ENCODE data around the gene RCSD1.
A peak's percentile ranks its signal among the peaks of the same experiment; 100 is the strongest.
"Not testable (repeated sequence)": the region's sequence is repeated elsewhere in the genome, so short reads cannot be mapped to it uniquely, and the experiment has no call there.

The RCSD1 gene, protein sequence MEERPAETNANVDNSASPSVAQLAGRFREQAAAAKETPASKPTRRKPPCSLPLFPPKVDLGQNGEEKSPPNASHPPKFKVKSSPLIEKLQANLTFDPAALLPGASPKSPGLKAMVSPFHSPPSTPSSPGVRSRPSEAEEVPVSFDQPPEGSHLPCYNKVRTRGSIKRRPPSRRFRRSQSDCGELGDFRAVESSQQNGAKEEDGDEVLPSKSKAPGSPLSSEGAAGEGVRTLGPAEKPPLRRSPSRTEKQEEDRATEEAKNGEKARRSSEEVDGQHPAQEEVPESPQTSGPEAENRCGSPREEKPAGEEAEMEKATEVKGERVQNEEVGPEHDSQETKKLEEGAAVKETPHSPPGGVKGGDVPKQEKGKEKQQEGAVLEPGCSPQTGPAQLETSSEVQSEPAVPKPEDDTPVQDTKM

DNA sequence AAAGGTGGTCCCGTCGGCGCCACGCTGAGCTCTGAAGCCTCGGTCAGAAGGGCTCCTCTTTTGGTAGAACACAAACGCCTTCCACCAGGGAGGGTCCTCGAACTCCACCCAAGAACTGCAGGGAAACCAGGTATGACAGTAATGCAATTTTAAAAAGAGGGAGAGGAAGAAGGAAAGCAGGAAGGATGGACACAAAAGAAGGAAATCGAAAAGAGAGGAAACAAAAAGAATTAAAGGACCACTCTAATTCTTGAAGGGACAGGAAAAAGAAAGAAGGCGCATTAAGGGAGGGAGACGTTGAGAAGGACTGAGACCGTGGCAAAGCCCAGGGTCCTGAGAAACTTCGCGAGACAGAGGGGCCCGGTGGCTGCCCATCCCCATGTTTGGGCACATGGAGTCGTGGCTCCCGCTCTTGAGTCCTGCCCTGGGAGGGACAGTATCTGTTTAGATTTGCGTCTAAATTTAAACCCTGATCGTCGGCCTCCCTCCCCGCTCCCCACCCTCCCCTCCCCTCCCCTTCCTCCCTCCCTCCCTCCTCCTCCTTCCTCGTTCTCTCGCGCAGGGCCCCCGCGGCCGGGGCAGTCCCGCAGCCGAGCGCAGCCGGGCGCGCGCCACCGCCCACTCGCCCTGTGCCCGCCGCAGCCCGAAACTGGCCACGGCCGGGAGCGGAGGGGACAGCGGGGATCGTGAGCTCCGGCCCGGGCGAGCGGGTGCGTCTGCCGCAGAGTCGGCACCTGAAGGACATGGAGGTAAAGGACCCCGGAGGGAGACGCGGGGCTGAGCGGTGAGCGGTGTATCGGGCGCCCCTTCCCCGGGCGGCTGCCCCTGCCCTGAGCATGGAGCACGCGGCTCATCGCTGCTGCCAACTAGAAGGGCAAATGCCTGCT, at the start of gene RCSD1:
TSS of gene RCSD1 (plus strand) at position 552 of the 887 bp plus-strand sequence. CDS start at position 744, 192 bp downstream.
- DNase-seq (ENCODE audit: insufficient read length, low spot score) (no peak), FAIRE-seq (no peak)

DNA sequence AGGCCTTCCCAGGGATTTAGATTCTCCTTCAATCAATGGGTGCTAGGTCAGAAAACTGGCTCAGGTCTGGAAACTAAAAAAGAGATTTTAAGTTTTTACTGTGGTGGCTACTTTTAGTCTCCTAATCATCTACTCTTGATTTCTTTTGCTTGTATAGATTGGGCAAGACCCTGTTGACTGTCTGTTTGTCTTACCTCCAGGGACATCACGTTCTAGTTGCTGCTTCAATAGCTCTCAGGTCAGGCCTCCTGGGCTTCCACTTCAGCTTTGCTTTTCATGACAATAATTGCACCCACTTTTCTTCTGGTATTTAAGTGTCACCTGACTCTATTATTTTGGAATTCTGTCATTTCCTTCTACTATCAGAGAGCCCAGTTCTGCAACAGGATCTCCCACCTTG, 48.0 kb upstream of the RCSD1 start:
- DNase-seq (ENCODE audit: insufficient read length, low spot score) (no peak), FAIRE-seq (no peak)

DNA sequence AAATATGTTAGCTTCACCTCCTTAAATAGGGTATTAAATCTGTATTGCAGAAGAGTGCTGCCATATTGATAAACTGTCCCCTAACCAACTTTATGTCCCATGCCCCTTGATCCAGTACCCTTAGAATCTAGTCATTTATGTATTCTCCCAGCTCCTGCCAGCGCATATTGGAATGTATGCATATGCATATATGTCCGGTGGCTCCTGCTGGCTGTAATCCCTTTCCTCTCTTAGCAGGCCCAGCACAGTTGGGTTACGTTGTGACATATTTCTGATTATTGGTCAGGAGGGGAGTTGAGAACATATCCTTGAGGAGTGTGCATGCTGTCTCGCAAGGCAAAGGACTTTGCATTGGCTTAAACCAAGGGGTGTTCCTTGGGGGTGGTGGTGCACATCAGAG, 47.3 kb upstream of the RCSD1 start:
- FAIRE-seq (no peak), DNase-seq (ENCODE audit: insufficient read length, low spot score) (no peak)

DNA sequence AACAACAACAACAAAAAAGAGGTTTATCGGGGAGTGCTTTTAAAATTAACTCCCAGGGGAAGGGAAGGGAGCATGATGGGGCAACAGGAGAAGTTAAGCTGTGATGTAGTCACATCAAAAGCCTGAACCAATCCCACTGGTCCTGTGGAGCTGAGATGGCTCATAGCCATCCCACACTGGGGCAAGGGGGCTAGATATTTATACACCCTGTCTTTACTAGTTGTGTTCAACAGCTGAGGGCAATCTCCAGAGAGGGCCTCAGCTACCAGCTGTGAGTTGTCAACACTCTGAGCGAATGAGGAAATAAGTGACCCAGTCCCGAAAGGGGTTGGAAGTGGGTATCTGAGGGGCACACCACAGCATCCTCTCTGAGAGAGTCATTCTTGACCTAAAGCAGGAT, 45.5 kb upstream of the RCSD1 start:
- FAIRE-seq = no peak
- no peak for DNase-seq (ENCODE audit: insufficient read length, low spot score)

DNA sequence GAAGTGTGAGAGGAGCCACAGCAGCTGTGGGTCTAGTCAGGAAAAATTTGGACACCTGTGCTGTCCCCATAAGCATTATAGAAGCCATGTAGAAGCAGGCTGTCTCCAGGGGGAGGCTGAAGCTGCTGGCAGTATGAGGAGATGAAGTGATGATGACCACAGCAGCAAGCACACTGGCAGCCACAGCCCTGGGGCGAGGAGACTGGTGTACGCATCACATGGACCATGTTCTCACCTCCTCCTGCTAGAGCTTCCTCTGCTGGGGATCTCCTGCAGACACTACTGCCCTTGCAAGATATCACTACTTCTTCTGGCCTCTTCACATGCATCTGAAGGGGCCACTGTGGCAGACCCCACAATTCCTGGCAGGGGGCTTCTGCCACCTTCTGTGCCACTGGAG, 42.7 kb upstream of the RCSD1 start:
- no peak for DNase-seq (ENCODE audit: insufficient read length, low spot score)
- no peak for FAIRE-seq

DNA sequence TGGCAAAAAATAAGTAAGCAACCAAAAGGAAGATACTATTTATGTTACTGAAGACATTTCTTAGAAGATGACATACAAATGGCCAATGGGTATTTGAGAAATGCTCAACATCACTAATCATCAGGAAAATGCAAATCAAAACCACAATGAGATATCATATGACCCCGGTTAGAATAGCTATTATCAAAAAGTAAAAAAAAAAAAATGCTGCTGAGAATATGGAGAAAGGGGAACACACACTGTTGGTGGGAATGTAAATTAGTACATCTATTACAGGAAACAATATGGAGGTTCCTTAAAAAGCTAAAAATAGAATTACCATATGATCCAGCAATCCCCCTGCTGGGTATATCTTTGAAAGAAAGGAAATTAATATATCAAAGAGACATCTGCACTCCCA, 42.2 kb upstream of the RCSD1 start:
- FAIRE-seq (no peak), DNase-seq (ENCODE audit: insufficient read length, low spot score) (no peak)

DNA sequence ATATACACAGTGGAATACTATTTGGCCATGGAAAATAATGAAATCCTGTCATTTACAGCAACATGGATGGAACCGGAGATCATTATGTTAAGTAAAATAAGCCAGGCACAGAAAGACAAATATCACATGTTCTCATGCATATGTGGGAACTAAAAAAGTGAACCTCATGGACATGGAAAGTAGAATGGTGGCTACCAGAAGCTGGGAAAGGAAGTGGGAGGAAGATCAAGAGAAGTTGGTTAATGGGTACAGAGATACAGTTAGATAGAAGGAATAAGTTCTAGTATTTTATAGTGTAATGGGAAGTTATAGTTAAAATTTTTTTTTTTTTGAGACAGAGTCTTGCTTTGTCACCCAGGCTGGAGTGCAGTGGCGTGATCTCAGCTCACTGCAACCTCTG, 41.7 kb upstream of the RCSD1 start:
- FAIRE-seq (no peak), DNase-seq (ENCODE audit: insufficient read length, low spot score) (no peak)

DNA sequence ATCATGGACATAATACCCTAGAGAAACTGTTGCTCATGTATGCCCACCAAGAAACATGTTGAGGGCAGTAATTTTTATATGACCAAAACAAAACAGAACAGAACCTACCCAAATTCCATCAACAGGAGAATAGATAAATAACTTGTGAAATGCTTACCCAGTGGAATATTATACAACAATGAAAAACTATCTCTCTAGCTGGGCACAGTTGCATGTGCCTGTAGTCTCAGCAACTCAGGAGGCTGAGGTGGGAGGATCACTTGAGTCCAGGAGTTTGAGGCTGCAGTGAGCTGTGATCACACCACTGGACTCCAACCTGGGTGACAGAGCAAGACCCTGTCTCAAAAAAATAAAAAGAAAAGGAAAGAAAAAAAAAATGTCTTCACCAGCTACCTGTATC, 37.6 kb upstream of the RCSD1 start:
- no peak for DNase-seq (ENCODE audit: insufficient read length, low spot score)
- no peak for FAIRE-seq

DNA sequence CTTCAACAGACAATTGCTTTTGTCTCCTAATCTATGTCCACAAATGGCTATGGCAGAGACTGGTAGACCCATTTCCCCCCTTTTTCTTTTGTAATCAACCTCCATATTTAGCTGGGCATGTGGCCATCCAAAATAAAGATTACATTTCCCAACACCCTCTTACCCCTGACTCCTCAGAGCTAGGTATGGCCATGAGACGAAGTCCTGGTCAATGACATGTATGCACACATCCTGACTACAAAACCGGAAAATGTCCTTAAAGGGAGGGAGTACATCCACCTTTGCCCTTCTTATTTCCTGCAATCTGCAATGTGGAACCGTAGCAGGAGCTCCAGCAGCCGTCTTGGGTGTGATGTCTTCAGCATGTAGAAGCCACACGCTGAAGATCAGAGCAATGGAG, 36.2 kb upstream of the RCSD1 start:
- FAIRE-seq (no peak), DNase-seq (ENCODE audit: insufficient read length, low spot score) (no peak)

DNA sequence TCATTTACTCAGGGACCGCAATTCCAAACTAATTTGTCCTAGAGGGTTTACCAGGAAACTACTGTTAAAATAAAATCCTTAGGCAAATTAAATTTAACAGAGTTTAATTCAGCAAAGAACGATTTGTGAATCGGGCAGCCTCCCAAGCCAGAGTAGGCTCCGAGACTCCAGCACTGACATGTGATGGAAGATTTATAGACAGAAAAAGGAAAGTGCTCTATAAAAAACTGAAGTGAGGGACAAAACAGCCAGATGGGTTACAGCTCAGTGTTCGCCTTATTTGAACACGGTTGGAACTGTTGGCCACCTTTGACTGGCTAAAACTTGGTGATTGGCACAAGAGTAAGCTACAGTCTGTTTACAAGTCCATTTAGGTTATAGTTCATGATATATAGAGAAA, 35.2 kb upstream of the RCSD1 start:
- no peak for FAIRE-seq

DNA sequence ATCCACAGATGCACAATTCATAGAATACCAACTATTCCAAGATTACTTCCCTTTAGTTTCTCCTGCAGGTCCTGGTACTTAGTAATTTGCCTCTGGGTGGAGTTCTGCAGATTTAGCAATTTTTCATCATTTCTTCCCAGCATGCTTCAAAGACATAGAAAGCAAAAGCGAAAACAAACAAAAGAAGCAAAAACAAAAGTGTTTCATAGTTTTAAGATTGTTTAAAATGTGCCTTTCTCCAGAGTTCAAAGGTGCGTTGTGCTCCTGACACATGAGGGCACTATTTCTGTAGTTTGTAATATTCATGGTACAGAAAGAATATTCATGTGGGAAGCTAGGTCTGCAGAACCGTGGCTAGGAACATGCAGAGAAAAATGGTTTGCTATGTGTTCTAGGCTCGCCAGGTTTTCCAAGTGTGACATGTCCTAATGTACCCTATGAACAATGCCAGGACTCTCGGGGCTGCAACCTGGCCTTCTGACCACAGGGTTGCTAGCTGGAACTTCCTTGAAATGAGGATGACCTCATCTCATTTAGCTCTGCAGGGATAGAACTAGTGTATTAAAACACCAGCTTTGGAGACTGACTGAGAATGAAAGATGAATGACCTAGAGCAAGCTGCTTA, 30.0 kb upstream of the RCSD1 start:
- peak; percentile 43 for DNase-seq (ENCODE audit: insufficient read length, low spot score)
- no peak for FAIRE-seq

More for the DNA sequence above, 35.2 kb upstream of the RCSD1 start:
- DNase-seq (ENCODE audit: insufficient read length, low spot score) = no peak

DNA sequence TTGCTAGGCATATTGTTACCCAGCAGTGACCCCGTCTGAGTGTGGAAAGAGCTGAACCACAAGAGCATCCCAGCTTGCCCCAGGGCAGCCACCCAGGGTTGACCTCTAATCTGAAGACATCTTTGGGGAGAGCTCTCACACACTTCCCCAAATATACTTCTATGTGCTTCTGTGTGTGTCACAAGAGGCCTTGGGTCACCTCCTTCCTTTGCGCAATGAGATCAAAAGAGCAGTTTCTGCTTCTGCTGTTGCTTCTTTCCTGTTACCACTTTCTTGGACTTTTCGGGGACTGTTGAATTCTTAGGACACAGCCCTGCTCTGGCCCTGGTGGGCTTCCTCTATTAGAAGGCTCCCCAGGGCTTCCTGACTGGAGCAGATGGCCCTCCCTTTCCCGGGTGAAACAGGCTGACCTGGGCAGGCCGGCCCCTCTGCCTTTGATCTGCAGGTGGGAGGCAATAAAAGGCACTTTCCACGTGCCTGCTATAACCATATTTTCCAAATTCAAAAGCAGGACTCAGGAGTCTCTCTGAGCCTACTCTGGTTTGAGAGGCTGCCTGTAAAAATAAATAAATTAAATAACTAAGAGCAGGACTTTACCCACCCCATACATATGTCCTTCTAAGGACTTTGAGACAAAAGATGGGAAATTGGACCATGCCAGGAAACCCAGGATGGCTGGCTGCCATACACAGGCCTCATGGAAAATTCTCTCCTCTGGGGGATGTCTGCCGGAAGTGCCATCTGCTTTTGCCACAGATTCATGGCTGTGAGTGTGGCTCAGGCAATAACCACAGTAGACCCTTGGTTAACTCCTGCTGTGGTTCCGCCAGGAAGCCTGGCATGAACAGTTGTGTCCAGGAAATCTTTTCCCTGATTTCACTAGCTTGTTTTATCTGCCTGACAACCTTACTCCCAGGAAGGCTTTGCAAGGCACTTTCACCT, 28.3 kb upstream of the RCSD1 start:
- no peak for FAIRE-seq
- no peak for DNase-seq (ENCODE audit: insufficient read length, low spot score)

DNA sequence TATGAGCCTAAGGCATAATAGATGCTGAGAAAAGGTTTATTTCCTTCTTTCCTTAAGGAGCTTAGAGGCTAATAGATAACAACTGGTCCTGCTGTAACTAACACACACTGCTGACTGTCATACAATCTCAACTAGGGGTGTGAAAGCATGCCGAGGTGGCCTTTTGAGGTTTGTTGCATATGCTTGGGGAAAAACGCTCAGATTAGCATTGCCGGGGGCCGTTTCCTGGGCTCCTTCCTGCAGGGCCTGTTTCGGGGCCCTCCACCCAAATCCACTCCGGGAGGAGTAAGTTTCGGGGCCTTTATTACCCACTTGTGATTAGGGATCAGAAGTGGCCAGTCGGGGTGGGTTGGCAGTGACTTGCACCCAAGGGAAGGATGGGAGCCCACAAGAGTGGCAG, 27.2 kb upstream of the RCSD1 start:
- no peak for FAIRE-seq
- no peak for DNase-seq (ENCODE audit: insufficient read length, low spot score)

DNA sequence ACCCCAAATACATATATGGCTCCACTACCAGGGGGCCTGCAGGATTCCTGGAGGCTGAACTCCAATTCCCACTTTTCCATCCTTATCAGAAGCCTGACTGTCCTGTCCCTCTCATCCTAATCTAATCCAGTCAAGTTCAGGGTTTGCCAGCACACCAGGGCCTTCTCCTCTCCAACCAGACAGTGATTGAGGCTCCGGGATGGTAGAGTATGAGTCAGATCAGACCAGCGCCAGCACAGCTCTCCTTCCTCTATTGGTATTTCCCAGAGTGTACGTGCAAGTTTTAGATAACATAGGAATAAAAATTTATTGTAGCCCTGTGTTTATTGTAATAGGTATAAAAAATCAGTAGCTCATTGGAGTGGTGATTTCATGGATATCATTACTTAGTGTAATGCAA, 24.5 kb upstream of the RCSD1 start:
- FAIRE-seq (no peak), DNase-seq (ENCODE audit: insufficient read length, low spot score) (no peak)

DNA sequence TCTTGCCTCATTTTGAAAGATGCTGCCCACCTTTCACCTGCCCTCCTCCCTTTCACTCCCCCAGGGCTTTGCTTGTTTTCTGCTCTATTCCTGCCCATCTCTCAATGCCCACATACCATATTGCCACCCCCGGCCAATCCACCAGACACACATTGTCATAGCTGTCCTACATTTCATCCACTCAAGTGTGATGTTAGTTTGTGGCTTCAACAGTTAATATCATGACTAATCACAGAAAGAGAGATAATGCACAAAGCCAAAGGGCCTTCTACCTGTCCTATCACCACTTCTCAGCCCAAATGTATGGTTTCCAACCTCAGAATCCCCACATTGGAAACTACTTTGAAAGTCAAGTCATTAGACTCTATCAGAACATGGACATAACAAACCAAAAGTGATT, 18.0 kb upstream of the RCSD1 start:
- no peak for FAIRE-seq
- DNase-seq (ENCODE audit: insufficient read length, low spot score) = no peak

DNA sequence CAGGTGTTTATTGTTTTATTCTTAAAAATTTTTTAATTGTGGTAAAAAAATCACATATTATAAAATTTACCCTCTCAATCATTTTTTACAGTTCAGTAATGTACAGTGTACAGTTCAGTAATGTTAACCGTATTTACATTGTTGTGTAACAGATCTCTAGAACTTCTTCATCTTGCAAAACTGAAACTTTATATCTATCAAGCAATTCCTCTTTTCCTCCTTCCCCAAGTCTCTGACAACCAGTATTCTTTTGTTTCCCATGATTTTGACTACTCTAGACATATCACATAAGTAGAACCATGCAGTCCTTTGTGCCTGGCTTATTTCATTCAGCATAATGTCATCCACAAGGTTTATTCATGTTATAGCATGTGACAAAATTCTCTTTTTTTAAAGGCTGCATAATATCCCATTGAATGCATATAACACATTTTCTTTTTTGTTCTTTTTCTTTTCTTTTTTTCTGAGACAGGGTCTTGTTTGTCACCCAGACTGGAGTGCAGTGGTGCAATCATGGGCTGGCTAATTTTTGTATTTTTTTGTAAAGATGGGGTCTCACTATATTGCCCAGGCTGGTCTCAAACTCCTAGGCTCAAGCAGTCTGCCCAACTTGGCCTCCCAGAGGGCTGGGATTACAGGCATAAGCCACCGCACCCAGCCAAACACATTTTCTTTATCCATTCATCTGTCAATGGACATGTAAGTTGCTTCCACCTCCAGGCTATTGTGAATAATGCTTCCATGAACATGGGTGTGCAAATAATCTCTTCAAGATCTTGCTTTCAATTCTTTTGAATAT, 17.2 kb upstream of the RCSD1 start:
- FAIRE-seq = no peak

DNA sequence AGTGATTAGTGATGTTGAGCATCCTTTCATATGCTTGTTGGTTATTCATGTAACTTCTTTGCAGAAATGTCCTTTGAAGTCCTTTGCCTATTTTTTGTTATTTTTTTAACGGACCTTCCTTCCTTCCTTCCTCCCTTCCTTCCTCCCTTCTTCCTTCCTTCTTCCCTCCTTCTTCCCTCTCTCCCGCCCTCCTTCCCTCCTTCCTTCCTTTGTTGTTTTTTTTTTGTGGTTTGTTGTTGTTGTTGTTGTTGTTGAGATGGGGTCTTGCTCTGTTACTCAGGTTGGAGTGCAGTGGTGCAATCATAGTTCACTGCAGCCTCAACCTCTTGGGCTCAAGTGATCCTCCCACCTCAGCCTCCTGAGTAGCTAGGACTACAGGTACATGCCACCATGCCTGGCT, 16.0 kb upstream of the RCSD1 start:
- FAIRE-seq; DNase-seq (ENCODE audit: insufficient read length, low spot score): not testable (repeated sequence)

More for the DNA sequence above, 17.2 kb upstream of the RCSD1 start:
- DNase-seq (ENCODE audit: insufficient read length, low spot score) = no peak

DNA sequence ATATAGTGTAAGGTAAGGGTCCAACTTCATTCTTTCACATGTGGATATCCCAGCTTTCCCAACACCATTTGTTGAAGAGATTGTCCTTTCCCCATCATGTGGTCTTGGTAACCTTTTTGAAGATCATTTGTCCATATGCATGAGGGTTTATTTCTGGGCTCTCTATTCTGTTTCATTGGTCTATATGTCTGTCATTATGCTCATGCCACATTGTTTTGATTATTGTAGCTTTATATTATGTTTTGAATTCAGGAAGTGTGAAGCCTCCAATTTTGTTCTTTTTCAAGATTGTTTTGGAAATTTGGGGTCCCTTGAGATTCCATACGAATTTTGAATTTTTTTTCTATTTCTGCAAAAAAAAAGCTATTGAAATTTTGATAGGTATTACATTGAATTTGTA, 15.2 kb upstream of the RCSD1 start:
- no peak for FAIRE-seq
- no peak for DNase-seq (ENCODE audit: insufficient read length, low spot score)

DNA sequence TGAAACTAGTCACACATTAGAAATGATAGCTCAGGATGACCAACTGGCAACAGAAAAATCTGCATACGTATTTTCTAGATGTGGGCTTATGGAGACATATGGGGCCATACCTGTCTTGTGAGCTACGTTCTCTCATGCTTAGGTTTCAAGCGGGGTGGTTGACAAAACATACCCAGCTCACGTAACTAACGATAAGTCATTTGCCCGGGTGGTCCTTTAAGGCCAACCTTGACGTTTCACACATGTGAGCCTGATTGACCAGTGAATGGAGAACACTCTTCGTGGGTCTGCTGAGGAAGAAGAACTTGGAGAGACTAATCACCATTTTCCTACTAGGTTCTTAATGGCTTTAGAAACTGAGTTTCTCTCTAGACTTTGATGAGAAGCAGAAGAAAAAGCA, 13.5 kb upstream of the RCSD1 start:
- FAIRE-seq (no peak), DNase-seq (ENCODE audit: insufficient read length, low spot score) (no peak)
